ENCODE measurements around the gene SETD6. TPM values are rescaled to one million over a fixed set of nuclear protein-coding genes. Genes with fewer than 3 reads are reported as not detected.

Gene SETD6
- total RNA-seq, 1 experiment from 2014 or later = 22.0 TPM

GRCh38 chr16:58507195-58507962 lies 7.9 kb upstream of the SETD6 start:
- Histone ChIP-seq H3K9me2 (replicated peaks; ENCODE audit: low read length) (no peaks in the 10 kb centered on the region), H3F3A (ENCODE audit: low read length, unreplicated experiment) (no peaks in the 10 kb centered on the region), H2AFZ (ENCODE audit: low read length) (no peak overlapping the region), H4K20me1 (ENCODE audit: low read length) (no peaks in the 10 kb centered on the region), H3K9me3 (ENCODE audit: low read length) (no peaks in the 10 kb centered on the region), H3K4me1 (ENCODE audit: insufficient read depth, low read length) (no peaks in the 10 kb centered on the region), H3K4me3 (ENCODE audit: low read length) (no peak overlapping the region), H3K9ac (ENCODE audit: low read length) (no peak overlapping the region), H3K79me2 (ENCODE audit: low read length) (no peaks in the 10 kb centered on the region), H3K36me3 (ENCODE audit: low read depth, low read length) (no peaks in the 10 kb centered on the region), H3K4me2 (ENCODE audit: low read length) (no peak overlapping the region), H3K27me3 (ENCODE audit: low read length) (no peaks in the 10 kb centered on the region), H3K27ac (ENCODE audit: low read length) (no peak overlapping the region)
- intact Hi-C loops (cut with micrococcal nuclease) = no loop called here
- TF ChIP-seq EZH2 (IDR thresholded peaks at IDR 0.05; ENCODE audit: low read length, unreplicated experiment) (no peak), EZH2phosphoT487 (IDR thresholded peaks at IDR 0.05; ENCODE audit: borderline replicate concordance, low read length) (no peak)
- TF ChIP-seq, protein P1, sequence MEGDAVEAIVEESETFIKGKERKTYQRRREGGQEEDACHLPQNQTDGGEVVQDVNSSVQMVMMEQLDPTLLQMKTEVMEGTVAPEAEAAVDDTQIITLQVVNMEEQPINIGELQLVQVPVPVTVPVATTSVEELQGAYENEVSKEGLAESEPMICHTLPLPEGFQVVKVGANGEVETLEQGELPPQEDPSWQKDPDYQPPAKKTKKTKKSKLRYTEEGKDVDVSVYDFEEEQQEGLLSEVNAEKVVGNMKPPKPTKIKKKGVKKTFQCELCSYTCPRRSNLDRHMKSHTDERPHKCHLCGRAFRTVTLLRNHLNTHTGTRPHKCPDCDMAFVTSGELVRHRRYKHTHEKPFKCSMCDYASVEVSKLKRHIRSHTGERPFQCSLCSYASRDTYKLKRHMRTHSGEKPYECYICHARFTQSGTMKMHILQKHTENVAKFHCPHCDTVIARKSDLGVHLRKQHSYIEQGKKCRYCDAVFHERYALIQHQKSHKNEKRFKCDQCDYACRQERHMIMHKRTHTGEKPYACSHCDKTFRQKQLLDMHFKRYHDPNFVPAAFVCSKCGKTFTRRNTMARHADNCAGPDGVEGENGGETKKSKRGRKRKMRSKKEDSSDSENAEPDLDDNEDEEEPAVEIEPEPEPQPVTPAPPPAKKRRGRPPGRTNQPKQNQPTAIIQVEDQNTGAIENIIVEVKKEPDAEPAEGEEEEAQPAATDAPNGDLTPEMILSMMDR (conservative IDR thresholded peaks at IDR 0.05; ENCODE audit: low read depth, low read length) = no peak
- ChIA-PET POLR2A (ENCODE audit: unreplicated experiment) (no interaction called here), CTCF (no interaction called here)
- ATAC-seq (no peak), DNase-seq (no peak)
- BruUV-seq (replicated peaks) = no TSS peak

- H2AFZ ChIP-seq (ENCODE audit: low read length) = no peak overlapping the region
- no peak overlapping the region for H3K27ac ChIP-seq (ENCODE audit: low read length)
- H3K9me2 ChIP-seq (replicated peaks; ENCODE audit: low read length) = no peaks in the 10 kb centered on the region
- DNase-seq (no peak), ATAC-seq (no peak)
- no peaks in the 10 kb centered on the region for H4K20me1 ChIP-seq (ENCODE audit: low read length)
- intact Hi-C loops (cut with micrococcal nuclease) = no loop called here
- CTCF ChIA-PET = no interaction called here
- no TSS peak for BruUV-seq (replicated peaks)
- no peaks in the 10 kb centered on the region for H3K36me3 ChIP-seq (ENCODE audit: low read depth, low read length)
- H3K9me3 ChIP-seq (ENCODE audit: low read length) = no peaks in the 10 kb centered on the region
- TF ChIP-seq EZH2phosphoT487 (IDR thresholded peaks at IDR 0.05; ENCODE audit: borderline replicate concordance, low read length) (no peak), EZH2 (IDR thresholded peaks at IDR 0.05; ENCODE audit: low read length, unreplicated experiment) (no peak)
- TF ChIP-seq, protein P1 (conservative IDR thresholded peaks at IDR 0.05; ENCODE audit: low read depth, low read length) = no peak
- H3K4me3 ChIP-seq (ENCODE audit: low read length) = no peak overlapping the region
- no peaks in the 10 kb centered on the region for H3K27me3 ChIP-seq (ENCODE audit: low read length)
- H3K79me2 ChIP-seq (ENCODE audit: low read length) = 0 out of 2 replicates have a peak, but pooled peaks cover 4% of the 10 kb centered on the region
- no peaks in the 10 kb centered on the region for H3F3A ChIP-seq (ENCODE audit: low read length, unreplicated experiment)
- H3K4me2 ChIP-seq (ENCODE audit: low read length) = no peak overlapping the region
- H3K9ac ChIP-seq (ENCODE audit: low read length) = no peak overlapping the region
- no peaks in the 10 kb centered on the region for H3K4me1 ChIP-seq (ENCODE audit: insufficient read depth, low read length)
- POLR2A ChIA-PET (ENCODE audit: unreplicated experiment) = no interaction called here
These were observed 7.2 kb upstream of the SETD6 start for GRCh38 chr16:58507963-58508670.

Measured in PC-3 (cell line).